Panc1 (cell line): ENCODE data around the gene FGF9. TPM values are rescaled to one million over a fixed set of nuclear protein-coding genes. Genes with fewer than 3 reads are reported as not detected.

ENCODE experiments used
- ATAC-seq: fragments of 200-7000 bp; cut with Tn5 transposase; 2 replicates; pipeline ENCODE4 v1.9.1; 2020; ENCODE audit warnings: mild to moderate bottlenecking, moderate library complexity
- BruUV-seq: library from RNA; stranded (reverse); fragments of 400-500 nt; replicated peaks from 2 replicates; lab custom pipeline; 2021; lab: Mats Ljungman, UMichigan
- CTCF ChIA-PET: fragments of 300-600 bp; sonication (Branson Sonifier 250); formaldehyde crosslinking; loops from one replicate; lab custom pipeline; 2022; ENCODE audit warnings: antibody characterized with exemption; lab: Charles Lee
- POLR2A ChIA-PET: fragments of 300-600 bp; sonication (Branson Sonifier 250); formaldehyde crosslinking; loops from one replicate; lab custom pipeline; 2022; ENCODE audit warnings: antibody characterized with exemption; lab: Charles Lee
- DNase-seq: peaks from one replicate; pipeline ENCODE4 v3.0.0-alpha.2; 2010; ENCODE audit warnings: low read depth, low spot score
- H3K27ac ChIP-seq: 2 replicates; pipeline ENCODE4 v1.5.1; 2011; ENCODE audit warnings: mild to moderate bottlenecking, low read length, inconsistent platforms
- H3K27me3 ChIP-seq: fragments of 200-500 bp; sonication (Bioruptor generic); 2 replicates; pipeline ENCODE4 v1.6.0; 2014; ENCODE audit warnings: low read length, inconsistent platforms; ENCODE audit not compliant: control insufficient read depth, insufficient read depth
- H3K36me3 ChIP-seq: fragments of 200-500 bp; sonication (Bioruptor generic); 2 replicates; pipeline ENCODE4 v1.5.1; 2014; ENCODE audit warnings: inconsistent platforms, mild to moderate bottlenecking, low read length, moderate library complexity; ENCODE audit not compliant: control insufficient read depth, insufficient read depth
- H3K4me1 ChIP-seq: 2 replicates; pipeline ENCODE4 v1.5.1; 2011; ENCODE audit warnings: inconsistent platforms, mild to moderate bottlenecking, low read length, moderate library complexity; ENCODE audit not compliant: control insufficient read depth, insufficient read depth
- H3K4me3 ChIP-seq, 2 experiments: 2 replicates each; pipeline ENCODE4 v1.5.1; 2011 to 2012; ENCODE audit warnings: low read depth in 2 of 2, low read length in 2 of 2, mild to moderate bottlenecking in 2 of 2, inconsistent platforms in 1 of 2, moderate library complexity in 1 of 2
- H3K9me3 ChIP-seq: fragments of 200-500 bp; sonication (Bioruptor generic); 2 replicates; pipeline ENCODE4 v1.5.1; 2014; ENCODE audit warnings: low read depth, mild to moderate bottlenecking, inconsistent platforms, low read length, moderate library complexity; ENCODE audit not compliant: control insufficient read depth, insufficient read depth
- POLR2AphosphoS5 ChIP-seq: IDR thresholded peaks from 2 replicates; pipeline ENCODE4 v1.6.1; 2012; ENCODE audit warnings: mild to moderate bottlenecking, low read depth, low read length, moderate library complexity
- SIN3A ChIP-seq: IDR thresholded peaks from 2 replicates; pipeline ENCODE4 v1.6.1; 2012; ENCODE audit warnings: low read depth, mild to moderate bottlenecking, low read length, moderate library complexity, borderline replicate concordance; ENCODE audit not compliant: insufficient read depth
- TCF7L2 ChIP-seq: IDR thresholded peaks from 2 replicates; pipeline ENCODE4 v1.6.1; 2011; ENCODE audit warnings: mild to moderate bottlenecking, low read depth, low read length, inconsistent platforms
- in situ Hi-C: cut with HindIII; loops from 2 replicates; pipeline ENCODE4 v1.10.0; 2016; ENCODE audit warnings: low sequenced_read_pairs, low pct_unique_long_range_greater_than_20kb
- intact Hi-C: fragments of 100-400 bp; cut with micrococcal nuclease; formaldehyde crosslinking; loops from one replicate; pipeline ENCODE4 v1.10.0; 2022; ENCODE audit not compliant: unreplicated experiment
- total RNA-seq: library from RNA; stranded (reverse); gene quantifications from one replicate; pipeline ENCODE4 v1.2.1, GENCODE V29; 2021; ENCODE audit not compliant: unreplicated experiment
- TF ChIP-seq, protein P1 (sequence below): fragments of 450-650 bp; IDR thresholded peaks from 2 replicates; pipeline ENCODE4 v1.5.1; 2017; ENCODE audit warnings: mild to moderate bottlenecking
- TF ChIP-seq, protein P2 (sequence below), 2 experiments: IDR thresholded peaks; 2 replicates each; pipeline ENCODE4 v1.6.1; 2011 to 2012; ENCODE audit warnings: low read depth in 2 of 2, control low read depth in 1 of 2, low read length in 1 of 2, mild to moderate bottlenecking in 1 of 2, moderate library complexity in 1 of 2; ENCODE audit not compliant: insufficient read depth in 1 of 2

Gene FGF9
- total RNA-seq, 1 experiment from 2014 or later: not detected

DNA sequence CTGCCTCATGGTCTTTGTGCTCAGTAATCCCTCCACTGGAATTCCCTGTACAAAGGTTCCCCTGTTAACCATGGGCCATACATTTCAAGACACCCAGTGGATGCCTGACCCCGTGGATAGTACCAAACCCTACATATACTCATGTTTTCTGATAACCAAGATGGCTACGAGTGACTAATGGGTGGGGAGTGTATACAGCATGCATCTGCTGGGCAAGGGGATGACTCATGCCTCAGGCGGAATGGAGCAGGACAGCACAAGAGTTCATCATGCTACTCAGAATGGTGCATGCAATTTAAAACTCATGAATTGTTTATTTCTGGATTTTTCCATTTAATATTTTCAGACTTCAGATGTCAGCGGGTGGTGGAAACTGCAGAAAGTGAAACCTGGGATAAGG lies 13.3 kb upstream of the FGF9 start:
- BruUV-seq: no TSS peak
- intact Hi-C loops (no loop called here), in situ Hi-C loops (no loop called here)
- POLR2A ChIA-PET: no interaction called here
- TF ChIP-seq SIN3A: no peak
- TF ChIP-seq, protein P1, sequence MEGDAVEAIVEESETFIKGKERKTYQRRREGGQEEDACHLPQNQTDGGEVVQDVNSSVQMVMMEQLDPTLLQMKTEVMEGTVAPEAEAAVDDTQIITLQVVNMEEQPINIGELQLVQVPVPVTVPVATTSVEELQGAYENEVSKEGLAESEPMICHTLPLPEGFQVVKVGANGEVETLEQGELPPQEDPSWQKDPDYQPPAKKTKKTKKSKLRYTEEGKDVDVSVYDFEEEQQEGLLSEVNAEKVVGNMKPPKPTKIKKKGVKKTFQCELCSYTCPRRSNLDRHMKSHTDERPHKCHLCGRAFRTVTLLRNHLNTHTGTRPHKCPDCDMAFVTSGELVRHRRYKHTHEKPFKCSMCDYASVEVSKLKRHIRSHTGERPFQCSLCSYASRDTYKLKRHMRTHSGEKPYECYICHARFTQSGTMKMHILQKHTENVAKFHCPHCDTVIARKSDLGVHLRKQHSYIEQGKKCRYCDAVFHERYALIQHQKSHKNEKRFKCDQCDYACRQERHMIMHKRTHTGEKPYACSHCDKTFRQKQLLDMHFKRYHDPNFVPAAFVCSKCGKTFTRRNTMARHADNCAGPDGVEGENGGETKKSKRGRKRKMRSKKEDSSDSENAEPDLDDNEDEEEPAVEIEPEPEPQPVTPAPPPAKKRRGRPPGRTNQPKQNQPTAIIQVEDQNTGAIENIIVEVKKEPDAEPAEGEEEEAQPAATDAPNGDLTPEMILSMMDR: no peak
- no peak for TF ChIP-seq POLR2AphosphoS5
- no peak for TF ChIP-seq TCF7L2
- TF ChIP-seq, protein P2, sequence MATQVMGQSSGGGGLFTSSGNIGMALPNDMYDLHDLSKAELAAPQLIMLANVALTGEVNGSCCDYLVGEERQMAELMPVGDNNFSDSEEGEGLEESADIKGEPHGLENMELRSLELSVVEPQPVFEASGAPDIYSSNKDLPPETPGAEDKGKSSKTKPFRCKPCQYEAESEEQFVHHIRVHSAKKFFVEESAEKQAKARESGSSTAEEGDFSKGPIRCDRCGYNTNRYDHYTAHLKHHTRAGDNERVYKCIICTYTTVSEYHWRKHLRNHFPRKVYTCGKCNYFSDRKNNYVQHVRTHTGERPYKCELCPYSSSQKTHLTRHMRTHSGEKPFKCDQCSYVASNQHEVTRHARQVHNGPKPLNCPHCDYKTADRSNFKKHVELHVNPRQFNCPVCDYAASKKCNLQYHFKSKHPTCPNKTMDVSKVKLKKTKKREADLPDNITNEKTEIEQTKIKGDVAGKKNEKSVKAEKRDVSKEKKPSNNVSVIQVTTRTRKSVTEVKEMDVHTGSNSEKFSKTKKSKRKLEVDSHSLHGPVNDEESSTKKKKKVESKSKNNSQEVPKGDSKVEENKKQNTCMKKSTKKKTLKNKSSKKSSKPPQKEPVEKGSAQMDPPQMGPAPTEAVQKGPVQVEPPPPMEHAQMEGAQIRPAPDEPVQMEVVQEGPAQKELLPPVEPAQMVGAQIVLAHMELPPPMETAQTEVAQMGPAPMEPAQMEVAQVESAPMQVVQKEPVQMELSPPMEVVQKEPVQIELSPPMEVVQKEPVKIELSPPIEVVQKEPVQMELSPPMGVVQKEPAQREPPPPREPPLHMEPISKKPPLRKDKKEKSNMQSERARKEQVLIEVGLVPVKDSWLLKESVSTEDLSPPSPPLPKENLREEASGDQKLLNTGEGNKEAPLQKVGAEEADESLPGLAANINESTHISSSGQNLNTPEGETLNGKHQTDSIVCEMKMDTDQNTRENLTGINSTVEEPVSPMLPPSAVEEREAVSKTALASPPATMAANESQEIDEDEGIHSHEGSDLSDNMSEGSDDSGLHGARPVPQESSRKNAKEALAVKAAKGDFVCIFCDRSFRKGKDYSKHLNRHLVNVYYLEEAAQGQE (IDR thresholded peaks at IDR 0.05; ENCODE audit: insufficient read depth in 1 of 2, low read depth in 2 of 2, low read length in 1 of 2): no peak
- H3K36me3 ChIP-seq: no peaks in the 10 kb centered on the region
- H3K27ac ChIP-seq: no peak overlapping the region
- no peaks in the 10 kb centered on the region for H3K27me3 ChIP-seq
- no peaks in the 10 kb centered on the region for H3K9me3 ChIP-seq
- ATAC-seq: no peak
- no peaks in the 10 kb centered on the region for H3K4me1 ChIP-seq
- no peak for DNase-seq
- no peak overlapping the region for H3K4me3 ChIP-seq
- CTCF ChIA-PET: no interaction called here

DNA sequence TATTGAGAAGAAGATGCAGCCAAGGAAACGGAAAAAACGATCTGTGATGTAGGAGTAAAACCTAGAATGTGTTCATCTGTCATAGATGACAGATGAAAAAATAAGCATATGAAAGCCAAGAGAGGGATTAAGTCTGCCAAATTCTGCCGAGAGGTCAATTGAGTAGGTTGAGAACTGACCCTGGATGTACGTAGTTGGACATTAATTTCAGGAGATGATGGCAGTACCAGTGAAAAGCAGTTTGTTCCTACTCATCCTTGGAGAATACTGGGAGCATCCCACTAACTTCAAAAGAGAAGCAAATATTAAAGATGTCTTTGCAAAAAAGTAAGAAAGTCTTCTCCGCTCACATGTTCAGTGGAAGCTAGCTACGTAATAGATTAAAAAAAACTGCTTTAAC lies 11.8 kb upstream of the FGF9 start:
- BruUV-seq: no TSS peak
- no peak for ATAC-seq
- H3K36me3 ChIP-seq: no peaks in the 10 kb centered on the region
- ChIA-PET POLR2A (no interaction called here), CTCF (no interaction called here)
- intact Hi-C loops (no loop called here), in situ Hi-C loops (no loop called here)
- no peak overlapping the region for H3K27ac ChIP-seq
- H3K4me1 ChIP-seq: no peaks in the 10 kb centered on the region
- no peak overlapping the region for H3K4me3 ChIP-seq
- no peaks in the 10 kb centered on the region for H3K9me3 ChIP-seq
- TF ChIP-seq TCF7L2: no peak
- TF ChIP-seq, protein P1: no peak
- TF ChIP-seq, protein P2 (IDR thresholded peaks at IDR 0.05; ENCODE audit: insufficient read depth in 1 of 2, low read depth in 2 of 2, low read length in 1 of 2): no peak
- DNase-seq: no peak
- H3K27me3 ChIP-seq: no peaks in the 10 kb centered on the region
